Glomerular visceral epithelial cell (primary cell): ENCODE data around the gene STK32C.
A peak's percentile ranks its signal among the peaks of the same experiment; 100 is the strongest.

Experiments used
- DNase-seq: peaks from one replicate; pipeline ENCODE4 v3.0.0-alpha.2; 2016; ENCODE audit errors: extremely low spot score

STK32C gene

DNA sequence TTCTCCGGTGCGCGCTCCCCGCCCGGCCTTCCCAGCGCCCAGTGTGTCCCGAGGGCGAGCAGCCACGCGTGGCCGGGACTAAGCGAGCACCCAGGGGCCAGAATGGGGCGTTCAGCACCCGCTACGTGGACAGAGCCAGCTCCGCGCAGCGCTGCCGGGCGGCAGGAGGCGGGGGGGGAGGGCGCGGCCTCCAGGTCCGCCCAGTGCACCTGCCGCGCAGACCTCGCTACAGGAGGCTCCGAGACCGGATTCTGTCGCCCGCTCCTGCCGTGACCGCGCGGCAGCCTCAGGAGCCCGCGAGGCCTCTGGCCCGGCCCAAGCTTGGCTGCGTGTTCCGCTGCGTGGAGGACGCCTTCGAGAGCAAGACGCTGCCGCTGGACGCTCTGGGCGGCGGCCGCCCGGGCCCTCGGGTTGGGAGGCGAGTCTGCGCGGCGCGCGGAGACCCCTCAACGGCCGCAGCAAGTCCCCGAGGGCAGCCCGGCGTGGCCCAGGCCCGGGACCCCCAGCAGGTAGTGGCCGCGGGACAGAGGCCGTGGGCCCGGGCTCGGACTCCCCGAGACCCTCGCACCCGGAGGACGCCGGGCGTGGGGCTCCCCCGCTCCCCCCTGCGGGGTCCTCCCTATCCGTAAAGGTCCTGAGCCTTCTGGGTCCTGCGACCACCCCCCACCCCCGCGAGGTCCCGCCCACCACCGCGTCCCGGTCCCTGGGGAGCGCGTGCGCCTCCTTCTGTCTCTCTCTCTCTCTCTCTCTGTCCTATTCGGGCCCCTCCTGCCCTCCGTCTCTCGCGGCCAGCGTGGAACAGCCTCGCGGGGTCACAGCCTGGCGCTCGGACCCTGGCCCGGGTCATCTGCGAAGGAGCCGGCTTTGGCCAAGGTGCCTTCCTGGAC, 121.9 kb downstream of the STK32C start:
- peak; percentile 36 for DNase-seq

DNA sequence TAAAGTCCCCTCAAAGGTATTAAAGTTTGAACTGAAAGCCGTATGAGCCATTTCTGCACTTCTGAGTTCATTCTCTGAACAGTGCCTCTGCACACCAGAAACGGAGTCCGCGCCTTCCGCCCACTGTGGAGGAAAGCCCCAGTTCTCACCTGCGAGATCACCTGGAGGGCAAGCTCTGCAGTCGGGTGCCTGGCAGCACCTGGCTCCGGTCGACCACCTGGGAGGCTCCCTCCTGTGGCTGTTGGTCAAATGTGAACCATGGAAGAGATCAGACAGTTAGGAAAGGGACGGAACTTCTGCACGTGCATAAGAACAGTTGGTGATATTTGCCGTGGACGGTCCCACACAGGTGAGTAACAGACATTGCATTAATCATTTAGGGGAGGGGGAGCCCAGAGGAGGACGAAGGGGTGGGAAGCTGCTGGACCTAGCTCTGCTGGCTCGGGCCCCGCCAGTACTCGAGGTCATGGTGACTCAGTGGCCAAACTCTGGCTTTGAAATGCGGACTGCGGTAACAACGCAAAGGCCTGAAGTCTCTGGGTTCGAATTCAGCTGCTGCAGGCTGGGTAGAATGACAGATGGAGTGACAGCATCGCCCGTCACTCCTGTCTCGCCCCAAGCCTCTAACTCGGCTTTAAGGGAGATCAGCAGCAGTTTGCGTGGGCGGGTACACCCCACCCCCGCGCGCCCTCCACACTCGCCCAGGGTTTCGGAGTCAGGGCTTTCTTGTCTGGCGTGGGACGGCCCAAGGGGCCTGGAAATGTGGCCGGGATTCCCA, 122.7 kb downstream of the STK32C start:
- no peak for DNase-seq

DNA sequence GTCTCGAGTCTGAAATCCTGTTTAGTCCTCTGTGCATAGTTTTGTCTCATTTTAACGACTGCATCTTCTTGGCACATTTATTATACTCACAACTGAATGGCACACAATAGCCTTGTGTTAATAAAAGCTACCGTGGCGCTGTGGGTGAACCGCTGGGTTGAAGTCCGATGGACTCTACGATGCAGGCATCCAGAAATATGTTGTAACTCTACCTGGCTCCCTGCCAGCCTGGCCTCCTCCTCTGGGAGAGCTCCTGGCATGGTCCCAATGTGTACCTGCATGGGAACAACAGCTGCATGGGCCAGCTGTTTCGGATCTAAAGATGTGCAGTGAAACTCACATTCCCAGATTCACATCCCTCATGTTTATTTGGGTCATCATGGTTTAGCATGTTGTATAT, 124.7 kb downstream of the STK32C start:
- DNase-seq = no peak

DNA sequence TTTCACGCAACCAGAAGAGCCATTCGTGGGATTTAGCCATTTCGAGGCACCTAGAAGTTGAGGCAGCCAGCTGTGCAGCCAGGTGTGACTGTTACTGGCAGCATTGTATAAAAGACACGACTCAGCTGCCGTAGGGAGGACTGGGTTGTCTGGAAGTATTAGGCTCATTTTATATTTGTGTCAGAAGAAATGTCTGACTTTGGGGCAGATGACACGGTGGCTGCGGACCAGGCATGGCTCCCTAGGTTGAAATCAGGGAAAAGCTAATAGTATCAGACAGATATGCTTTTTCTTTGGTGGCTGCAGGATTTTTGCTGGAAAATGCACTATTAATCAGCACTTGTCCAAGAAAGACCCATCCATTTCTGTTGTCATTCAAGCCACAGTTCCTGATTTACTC, 125.2 kb downstream of the STK32C start:
- DNase-seq = no peak

DNA sequence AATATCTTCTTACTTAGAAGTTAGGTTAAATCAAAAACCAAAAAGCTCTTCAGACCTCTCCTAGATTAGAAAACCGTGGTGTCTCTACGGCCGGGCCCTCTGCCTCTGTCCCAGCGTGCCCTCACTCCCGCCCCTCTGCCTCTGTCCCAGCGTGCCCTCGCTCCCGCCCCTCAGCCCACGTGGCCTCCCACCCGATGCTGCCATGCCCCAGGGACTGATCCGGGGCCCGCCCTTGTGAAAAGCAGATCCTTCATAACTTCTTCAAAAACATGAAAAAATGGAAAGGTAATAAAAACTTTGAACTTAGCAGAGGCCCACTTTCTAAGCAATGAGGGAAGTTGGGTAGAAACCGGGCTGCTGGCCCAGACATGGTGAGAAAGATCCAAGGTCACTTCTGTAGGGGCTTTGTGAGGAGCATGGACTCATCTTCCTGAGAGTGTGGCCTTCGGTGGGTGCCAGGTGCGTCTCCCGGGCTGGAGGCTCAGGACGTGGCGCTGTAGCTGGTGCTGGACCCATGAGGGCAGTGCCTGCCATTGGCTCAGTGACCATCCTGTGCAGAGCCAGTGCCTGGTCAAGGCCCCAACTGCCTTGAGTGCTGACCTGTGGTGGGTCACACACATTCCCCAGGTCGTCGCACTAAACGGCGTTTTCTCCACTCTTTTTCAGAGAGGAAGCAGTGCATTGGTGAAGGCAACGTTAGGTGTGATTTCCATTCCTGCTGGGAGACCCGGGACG, 125.9 kb downstream of the STK32C start:
- no peak for DNase-seq

DNA sequence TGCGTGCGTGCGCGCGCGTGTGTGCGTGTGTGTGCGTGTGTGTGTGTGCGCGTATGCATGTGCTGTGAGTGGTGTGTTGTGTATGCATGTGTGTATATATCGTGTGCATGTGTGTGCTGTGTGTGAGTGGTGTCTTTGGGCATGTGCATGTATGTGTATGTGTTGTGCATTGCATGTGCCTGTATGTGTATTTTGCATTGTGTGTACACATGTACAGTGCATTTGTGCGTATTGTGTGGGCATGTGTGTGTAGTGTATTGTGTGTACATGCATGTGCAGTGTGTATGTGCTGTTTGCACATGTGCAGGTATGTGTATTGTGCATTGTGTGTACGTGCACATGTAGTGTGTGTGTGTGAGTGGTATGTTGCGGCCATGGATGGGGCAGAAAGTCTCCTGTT, 127.0 kb downstream of the STK32C start:
- DNase-seq = no peak

DNA sequence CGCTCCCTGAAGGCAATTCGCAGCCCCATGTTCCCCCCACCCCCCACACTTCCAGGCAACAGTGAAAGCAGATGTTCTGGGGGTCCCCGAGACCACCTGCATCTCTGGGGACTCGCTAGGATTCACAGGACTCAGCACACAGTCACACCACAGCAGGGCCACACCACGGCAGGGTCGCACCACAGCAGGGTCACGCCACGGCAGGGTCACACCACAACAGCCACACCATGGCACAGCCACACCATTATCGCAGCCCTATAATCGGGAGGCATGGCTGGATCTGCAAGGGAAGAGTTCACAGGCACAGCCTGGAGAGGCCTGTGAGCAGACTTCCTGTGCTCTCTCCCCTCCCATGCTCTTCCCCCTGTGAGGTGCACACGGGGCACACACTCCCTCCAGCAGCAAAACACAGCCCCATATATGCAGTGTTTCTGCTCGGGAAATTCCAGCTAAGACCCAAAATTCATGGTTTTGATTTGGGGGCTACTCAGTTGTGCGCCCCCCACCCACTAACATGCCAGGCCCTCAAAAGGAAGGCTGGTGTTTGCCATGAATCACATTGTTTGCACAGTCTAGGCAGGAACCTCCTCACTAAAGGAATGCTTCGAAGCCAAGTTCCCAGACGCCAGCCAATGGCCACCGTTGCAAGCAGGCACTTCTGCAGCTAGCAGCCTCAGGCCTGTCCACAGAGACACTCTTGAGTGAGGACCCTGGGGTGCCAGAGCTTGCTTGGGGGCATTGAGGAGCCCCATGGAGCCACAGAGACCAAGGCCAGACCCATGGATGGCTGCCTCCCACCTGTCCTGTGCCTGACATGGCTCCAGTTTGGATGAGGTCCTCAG, 128.0 kb downstream of the STK32C start:
- DNase-seq = no peak

DNA sequence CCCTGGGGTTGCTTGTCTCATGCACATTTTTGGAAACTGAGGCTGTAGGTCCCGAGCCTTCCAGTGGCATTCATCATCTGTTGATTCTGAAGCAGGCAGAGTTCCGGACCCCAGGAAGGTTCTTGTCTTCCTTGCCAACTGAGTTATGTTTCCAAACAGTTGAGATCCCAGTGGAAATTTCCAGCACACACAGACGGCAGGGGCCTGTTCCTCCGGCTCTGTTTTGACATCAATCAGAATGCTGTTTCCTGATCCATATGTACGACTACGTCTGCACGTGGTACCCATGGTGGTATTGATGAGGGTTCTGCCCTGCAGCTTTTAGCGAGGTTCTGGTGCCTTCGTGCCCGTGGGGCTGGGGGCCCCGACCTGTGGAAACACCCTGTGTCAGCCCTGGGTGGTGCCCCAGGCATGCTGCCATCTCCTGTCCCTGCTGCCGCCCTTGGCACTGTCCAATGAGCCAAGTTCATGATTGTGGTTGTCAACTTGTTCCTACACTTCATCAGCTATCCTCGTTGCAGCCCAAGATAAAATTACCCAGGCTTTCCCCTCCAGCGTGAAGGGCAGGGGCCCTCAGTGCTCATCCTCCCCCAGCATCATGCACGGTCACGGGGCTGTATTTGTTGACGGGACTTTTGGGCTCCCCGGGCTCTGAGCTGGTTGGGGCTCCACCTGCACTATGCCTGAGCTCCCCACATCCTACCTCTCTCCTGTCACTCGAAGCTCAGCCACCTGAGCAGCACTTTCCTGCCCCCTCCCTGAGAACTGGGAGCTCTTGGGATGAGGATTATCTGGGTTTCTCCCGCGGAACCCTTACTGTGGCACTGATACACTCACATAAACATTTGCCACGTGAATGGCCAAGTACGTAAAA, 128.8 kb downstream of the STK32C start:
- DNase-seq = no peak

DNA sequence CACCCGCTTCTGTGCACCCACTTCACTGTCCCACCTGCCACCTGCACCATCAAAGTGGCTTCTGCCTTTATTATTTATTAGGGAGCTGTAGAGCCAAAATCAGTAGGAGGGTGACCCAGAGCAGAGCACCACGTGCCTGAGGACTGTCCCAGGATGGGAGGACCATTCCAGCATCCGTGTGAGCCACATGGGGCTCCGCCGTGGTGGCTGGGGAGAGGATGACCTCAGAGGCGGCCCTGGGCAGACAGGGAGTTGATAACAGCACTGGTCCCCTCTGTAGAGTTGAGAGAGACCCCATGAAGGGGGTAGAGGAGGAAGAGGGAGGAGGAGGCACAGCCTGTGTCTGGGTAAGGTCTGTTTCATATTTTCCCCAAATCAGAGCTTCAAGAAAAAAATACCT, 129.7 kb downstream of the STK32C start:
- no peak for DNase-seq

DNA sequence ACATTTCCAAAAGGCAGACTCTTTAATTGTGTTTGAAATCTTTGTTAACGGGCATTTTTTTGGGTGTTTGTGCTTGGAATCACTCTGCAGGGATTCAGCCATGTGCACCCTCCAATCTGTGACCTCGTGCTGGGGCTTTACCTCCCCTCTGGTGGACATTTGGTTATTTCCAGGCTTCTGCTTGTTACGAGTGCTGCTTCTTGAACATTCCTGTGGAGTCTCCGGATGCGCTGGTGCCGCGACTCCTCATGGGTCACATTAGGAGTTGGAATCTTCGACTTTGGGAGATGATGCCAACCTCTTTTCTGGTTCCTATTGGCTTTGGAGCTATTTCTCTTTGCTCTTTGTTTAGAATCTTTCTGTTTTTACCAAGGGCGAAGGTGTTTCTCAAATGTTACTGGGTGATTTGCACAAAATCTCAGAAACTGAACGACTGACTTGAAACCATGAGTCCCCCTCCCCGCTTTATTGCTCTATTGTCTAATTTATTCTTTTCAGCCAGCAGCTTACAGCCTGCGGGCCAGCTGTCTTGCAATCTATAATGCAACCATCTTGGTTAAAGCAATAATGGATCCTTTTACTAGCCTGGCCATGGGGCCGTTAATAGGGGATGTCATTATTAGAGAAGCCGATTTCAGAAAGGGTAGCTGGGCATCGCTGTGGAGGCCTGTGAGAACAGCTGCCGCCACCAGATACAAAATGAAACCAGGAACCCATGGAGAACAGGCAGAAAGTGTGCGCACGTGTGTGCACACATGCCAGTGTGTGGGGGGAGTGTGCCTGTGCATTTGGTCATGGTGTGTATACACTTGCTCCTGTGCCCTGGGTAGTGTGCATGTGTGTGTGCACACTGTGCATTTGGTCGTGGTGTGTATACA, 130.9 kb downstream of the STK32C start:
- DNase-seq = no peak

DNA sequence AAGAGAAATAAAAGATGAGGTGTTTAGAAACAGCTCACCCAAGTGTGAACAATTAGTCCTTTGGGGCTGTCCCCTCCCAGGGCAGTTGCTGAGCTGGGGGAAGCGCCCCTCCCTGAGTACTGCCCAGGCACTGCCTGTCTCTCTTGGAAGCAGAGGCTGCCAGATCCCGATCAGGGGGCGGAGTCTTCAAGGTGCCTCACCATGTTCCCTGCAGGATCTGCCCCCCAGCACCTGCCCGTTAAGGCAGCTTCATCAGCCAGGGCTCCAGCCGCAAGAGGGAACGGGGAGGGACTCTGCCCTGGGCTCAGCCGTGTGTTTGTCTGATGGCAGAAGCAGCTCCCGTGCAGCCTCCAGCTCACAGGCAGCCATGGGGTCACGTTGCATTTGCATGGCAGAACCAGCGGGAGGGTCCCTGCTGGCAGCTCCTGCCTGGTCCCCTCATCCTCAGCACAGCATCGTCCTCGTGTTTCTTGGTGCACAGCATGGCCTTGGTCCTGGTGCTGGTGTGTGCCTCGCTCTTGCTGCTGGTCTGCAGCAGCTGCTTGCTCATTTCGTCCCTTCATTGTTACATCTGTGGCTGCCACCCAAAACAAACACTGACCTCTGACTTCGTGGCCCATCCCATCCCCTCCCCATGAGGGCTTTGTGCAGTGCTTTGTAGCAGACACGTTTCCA, 131.7 kb downstream of the STK32C start:
- DNase-seq = no peak

DNA sequence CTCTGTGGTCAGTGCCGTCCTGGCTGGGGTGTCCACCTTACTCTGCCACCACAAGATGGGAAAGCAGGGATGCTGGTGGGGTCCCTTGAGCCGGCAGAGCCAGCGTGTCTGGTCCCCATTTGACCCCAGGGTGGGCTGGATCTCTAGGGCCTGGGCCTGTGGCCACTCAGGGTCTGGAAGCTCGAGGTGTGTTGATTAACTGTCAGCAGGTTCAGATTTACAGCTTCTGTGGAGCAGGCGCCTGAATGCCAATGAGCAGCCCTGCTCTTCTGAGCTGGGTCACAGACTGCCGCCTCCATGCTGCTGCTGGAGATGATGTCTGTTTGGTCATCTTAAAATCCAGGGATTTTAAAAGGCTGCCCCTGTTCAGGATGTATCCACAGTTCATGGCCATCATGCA, 132.3 kb downstream of the STK32C start:
- DNase-seq = no peak

DNA sequence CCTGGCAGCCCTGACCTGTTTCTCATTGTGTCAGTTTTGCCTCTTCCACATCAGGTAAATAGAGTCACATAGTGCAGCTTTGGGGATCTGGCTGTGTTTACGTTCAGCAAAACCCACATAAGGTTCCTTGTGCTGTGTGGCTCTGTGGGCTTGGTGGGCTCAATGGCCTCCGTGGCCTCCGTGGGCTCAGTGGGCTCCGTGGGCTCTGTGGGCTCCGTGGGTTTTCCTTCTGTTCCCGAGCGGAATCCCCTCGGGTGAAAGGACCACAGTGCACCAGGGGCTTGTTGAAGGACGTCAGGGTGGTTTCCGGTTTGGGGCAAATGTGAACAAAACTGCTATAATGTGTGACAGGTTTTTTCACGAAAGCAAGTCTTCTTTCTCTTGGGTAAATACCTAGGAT, 133.5 kb downstream of the STK32C start:
- no peak for DNase-seq

DNA sequence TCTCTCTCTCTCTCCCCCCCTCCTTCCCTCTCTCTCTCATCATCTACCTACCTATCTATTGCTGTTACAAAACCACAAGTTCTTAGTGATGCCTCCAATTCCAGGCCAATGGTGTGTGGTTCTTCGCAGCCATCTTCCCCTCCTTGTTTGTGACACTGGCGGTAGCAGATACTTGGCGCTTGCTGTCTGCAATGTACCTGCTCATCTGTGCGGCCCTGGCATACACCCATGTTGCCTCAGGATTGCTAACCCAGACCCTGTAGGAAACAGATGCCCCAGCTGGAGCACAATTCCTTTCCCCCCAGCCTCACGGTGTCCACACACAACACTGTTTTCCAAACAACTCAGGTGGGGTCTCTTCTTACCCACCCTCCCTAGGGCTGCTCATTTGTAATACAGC, 134.6 kb downstream of the STK32C start:
- DNase-seq = no peak

DNA sequence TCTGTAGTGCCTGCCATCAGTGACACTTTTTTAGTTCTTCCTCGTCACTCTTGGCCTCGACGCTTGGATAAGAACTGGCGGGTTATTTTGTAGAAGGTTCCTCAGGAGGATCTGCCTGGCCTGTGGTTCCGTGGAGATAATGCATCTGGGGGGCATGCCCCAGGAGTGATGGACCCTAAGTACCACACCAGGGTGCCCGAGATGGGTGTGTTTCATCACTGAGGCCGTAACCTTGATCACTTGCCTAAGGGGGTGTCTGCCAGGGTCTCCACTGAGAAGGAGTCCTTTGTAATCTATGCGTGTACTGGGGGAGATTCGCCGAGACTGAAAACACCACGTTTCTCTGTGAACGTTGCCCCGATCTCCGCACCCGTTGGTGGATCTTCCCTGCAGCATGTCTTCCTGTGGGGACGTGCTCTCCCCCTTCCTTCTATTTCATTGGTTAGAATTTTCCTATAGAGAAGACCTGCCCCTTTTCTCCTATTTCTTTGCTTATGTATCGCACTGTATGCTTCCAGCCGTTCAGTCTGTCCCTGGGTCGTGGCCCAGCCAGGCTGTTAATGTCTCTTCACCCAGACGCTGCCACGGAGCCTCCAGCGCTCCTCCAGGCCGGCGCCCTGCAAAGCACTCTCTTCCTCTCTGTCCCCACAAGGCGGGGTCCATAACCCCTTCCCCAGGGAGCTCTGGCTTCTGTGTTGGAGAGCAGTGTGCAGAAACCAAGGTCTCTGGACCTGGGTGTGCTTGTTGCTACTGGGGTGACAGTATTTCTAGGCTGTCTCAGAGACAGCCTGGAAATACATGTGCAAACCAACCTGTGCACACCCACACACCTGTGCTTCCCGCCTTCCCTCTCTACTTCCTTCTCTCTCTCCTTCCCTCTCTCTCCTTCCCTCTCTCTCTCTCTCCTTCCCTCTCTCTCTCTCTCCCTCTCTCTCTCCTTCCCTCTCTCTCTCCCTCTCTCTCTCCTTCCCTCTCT, 135.4 kb downstream of the STK32C start:
- no peak for DNase-seq

DNA sequence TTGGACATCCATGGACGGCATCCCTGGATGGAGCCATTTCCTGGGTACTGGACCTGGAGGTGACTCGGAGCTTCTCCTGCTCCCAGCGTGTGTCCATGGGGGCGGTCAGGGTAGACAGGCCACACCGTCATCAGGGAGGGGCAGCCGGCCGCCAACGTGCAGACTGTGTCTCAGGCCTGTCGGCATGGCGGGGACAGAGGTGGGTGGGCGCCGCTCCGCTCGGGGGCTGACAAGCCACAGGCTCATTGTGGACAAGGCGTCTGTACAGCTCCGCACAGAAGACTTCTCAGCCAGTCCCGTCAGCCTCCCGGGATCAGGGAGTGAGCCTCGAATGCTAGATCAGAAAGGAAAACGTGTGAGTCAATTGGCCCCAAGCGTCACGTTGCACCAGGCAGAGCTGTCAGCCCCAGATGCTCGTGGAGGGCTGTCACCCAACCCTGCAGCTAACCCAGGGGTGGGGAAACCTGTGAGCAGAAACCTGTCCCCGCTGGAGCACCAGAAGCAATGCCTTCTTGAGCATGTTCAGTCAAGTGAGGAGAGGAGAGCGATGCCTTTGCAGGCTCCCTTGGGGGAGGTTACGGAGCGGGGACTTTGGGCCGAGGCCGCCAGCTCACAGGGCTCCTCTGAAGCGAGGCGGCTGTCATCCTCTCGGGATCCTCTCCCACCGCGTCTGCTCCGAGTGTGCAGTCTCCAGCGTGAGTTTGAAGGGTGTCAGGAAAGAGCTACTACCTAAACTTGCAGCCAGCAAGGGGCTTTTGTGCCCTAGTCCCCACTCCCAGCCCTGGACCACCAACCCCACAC, 137.0 kb downstream of the STK32C start:
- no peak for DNase-seq
